Stimulated activated CD4-positive, alpha-beta T cell treated with anti-CD3 and anti-CD28 coated beads, Interleukin-15, amount 100 ng/mL, for 24 hours (primary cell): Measurements from ENCODE around the gene MAPK4.

Experiments
- DNase-seq: peaks from one replicate; pipeline ENCODE4 v3.0.0-alpha.2; 2020

The MAPK4 gene

DNA sequence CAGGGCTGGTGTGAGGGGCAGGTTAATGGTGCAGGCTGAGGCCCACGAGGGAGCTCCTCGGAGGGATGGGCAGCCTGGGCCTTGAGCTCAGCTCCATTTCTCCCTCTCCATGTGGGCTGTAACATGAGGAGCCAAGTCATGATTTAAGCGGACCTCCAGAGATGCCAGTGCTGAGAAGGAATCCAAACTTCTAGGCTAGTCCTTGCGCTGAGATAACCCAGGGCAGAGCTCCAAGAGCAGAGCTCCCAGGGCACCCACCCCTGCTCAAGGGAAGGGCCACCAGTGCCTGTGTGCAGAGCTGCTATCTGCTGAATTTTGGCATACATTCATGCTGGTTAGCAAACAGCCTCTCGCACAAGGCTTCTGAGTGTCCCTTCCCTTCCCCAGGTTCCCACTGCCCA is 164.9 kb downstream of the MAPK4 start:
- no peak for DNase-seq

DNA sequence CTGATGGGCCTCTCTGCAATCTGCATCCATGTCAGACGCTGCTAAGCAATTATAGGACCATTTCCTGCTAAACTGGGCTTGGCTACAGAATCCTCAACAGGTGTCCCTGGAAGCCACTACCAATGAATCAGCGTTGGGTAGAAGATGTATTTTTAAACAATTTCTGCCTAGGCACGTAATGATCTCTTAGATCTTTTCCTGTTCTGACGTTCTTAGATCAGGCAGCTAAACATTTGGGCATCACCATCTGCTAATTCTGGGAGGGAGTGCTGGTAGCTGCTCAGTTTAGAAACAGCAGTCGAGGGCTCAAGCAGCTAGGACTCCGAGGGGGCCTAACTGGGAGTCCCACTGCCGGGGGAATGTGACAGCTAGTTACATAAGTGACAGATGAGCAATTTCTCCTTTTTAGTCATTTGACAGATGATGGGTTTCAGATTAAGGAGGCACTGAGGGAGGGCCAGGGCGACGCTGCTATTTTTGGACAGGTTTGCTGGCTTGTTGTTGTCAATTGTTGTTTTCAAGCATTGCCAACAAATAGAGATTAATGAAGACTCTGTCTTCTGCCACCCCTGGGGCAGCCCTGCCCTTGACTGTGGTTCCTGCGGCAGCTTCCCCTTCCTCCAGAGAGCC is 167.2 kb downstream of the MAPK4 start:
- no peak for DNase-seq

DNA sequence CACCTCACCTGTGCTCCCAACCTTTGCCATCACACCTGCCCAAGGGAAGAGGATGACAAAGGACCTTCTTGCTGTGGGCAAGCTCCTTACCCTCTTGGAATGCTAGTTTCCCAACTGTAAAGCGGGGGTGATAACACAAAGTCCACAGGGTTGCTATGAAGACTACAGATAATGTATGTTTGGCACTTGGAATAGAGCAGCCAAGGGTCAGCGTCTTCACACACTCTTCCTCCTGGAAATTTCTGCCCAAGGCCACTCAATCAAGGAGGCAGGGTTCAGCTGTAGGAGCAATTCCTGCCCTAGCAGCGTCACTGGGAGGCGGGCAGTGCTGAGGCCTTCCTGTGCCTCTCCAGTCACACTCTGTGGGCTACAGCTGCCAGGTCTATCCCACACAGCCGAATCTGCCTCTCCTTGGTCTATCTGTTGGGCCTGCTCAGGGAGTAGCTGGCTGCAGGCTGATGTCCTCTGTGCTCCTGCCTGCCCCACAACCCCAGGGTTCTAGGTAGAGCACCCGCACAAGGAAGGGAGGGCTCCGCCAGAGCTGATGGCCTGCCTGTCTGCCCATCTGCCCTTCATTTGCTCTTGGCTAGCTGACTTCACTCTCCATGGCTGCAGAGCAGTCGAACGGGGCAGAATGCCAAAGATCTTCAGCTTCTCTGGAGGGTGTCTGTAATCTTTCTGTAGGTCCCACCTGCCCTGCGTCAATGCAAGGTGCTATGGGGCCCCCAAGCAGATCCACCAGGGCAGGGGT is 168.0 kb downstream of the MAPK4 start:
- DNase-seq: no peak

DNA sequence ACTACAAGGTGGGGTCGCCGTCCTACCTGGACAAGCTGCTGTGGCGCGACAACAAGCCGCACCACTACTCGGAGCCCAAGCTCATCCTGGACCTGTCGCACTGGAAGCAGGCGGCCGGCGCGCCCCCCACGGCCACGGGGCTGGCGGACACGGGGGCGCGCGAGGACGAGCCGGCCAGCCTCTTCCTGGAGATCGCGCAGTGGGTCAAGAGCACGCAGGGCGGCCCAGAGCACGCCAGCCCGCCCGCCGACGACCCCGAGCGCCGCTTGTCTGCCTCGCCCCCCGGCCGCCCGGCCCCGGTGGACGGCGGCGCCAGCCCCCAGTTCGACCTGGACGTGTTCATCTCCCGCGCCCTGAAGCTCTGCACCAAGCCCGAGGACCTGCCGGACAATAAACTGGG is 169.5 kb downstream of the MAPK4 start:
- DNase-seq: no peak

DNA sequence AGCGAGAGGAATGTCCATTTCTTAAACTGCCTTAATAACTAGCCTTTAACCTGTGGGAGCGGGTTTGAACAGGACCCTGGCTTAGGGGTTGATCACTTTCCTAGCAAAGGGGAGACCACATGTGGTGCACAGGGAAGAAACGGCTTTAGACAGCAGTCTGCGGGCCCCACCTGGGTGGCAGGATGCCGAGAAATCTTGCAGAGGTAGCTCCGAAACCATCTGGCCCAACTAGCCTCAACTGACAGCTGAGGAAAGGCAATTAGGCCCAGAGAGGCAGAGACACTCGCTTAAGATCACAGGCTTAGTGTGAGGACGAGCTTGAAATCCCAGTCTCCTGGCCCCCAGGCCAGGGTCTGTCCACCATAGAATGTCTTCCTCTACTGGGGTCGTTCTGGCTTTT is 170.1 kb downstream of the MAPK4 start:
- no peak for DNase-seq

DNA sequence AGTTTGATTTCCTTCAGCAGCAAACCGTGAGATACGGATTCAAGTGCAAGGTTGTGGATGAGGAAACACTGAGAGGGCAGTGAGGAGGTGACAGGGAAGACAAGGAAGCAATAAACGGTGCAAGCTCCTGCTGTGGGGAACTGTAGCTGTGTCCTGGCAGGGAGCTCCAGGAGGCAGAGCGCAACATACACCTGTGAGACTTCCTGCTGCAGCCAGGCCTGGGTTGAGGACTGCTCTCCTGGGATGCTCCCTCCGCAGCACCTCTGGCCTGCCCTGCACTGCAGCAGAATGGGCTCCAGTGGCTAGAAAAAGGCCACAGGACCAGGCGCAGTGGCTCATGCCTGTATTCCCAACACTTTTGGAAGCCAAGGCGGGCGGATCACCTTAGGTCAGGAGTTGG is 174.5 kb downstream of the MAPK4 start:
- DNase-seq: no peak

DNA sequence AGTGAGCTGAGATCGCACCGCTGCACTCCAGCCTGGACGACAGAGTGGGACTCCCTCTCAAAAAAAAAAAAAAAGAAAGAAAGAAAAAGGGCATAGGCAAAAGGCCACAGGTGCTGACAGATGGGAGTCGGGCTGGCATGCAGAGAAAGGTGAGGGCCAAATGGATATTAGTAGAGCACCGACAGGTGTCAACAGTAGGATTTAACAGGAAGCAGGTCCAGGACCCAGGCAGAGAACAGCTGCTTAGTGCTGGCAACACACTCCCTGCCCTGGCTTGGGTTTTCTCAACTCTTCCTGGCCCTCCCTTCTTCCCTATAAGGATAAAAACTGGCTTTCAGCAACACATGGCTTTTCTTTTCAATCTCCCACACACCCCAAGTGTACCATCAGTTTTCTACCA is 175.0 kb downstream of the MAPK4 start:
- no peak for DNase-seq

DNA sequence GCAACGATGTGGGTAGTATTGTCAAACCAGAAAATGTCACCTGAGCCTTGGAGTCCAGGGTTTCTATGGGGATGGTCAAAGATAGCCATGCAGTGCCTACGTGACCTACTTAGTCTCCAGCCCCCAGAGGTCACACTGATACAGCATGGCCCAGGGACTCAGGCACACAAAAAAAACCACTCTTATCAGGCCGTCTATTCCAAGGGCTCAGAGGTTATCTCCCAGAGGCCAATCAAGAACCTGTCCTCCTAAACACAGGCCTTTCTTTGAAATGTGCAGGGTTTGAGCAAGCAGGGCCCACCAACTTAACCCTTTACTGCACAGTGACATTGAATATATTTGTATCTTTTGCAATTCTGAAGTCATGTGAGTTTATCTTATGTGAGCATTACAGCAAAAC is 177.2 kb downstream of the MAPK4 start:
- DNase-seq: no peak

DNA sequence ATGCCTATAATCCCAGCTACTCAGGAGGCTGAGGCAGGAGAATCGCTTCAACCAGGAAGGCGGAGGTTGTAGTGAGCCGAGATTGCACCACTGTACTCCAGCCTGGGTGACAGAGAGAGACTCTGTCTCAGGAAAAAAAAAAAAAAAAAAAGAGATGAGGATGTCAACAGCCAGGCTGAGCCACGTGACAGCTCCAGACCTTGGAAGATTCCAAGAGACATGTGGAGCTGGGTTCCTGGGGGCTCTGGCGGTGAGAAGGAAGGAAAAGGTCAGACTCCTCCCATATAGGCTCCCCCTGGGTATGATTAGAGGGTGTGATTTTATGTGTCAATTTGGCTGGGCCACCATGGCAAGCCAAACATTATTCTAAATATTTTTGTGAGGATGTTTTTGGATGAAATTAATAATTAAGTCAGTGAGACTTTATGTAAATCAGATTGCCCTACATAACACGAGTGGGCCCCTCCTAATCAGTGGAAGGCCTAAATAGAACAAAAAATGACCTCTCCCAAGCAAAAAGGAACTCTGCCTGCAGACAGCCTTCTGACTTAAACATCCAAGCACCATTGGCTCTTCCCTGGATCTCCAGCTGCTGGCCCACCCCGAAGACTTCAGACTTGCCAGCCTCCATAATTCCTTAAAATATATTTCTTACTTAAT is 178.3 kb downstream of the MAPK4 start:
- DNase-seq: no peak

DNA sequence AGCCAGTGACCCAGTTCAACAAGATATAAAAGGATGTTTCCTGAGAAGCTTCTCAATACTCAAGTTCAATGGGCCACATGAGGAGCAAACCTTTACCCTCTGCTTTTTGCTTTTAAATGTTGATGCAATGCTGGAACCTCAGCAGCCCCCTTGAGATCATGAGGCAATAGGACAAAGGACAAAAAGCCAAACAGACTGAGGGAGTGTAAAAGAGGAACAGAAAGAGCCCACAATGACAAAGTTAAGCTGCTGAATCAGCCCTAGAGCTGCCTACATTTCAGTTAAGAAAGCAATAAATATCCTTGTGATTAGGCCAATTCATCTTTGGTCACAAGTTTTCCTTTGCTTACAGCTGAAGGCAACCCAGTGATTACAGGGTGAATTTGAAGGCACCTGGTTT is 183.1 kb downstream of the MAPK4 start:
- no peak for DNase-seq

DNA sequence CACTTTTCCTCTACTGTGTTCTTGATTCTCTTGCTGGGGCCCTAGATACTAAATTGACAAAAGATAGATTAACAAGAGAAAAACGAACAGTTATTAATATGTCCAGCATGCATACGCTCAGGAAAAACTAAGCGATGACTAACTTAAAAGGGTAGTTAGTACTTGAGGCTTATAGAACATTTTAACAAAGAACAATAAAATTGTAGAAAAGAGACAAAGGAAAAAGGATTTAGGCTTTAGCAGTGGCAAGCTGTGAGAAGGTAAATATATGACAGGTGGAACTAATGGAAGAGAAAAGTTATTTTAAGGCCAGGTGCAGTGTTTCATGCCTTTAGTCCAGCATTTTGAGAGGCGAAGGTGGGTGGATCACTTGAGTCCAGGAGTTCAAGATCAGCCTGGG is 184.4 kb downstream of the MAPK4 start:
- no peak for DNase-seq

DNA sequence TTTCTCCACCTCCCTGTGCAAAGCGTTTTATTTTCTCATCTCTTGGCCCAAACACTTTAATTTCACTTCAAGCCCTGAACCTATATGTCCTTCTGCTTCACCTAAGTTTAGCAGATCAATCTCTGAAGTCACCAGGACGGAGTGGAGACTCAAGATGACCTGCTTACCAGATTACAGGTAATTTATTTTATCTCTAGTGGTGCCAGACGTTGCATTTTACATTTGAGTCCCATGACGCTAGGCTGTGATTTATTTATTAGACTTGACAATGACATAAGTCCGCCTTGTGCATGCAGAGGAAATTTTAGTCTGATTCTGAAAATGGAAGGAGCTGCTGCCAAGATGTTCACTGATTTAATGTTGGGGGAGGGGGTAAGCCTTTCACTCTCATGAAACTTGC is 186.1 kb downstream of the MAPK4 start:
- no peak for DNase-seq

DNA sequence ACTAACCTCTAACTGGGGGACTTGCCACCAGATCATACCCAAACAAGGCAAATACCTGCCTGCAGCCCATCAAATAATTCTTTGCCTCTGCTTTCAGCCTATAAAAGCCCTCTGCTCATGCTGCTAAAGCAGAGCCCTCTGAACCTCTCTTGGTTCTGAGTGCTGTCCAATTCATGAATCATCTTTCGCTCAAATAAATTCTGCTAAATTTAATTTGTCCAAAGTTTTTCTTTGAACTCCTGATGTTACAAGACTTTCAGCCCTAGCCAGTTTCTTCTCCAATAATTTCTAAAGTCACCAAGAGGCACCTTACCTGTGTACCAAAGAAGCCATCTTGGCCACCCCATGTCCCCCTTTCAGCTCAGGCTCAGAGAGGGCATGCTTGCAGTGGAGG is 188.0 kb downstream of the MAPK4 start:
- DNase-seq: no peak

DNA sequence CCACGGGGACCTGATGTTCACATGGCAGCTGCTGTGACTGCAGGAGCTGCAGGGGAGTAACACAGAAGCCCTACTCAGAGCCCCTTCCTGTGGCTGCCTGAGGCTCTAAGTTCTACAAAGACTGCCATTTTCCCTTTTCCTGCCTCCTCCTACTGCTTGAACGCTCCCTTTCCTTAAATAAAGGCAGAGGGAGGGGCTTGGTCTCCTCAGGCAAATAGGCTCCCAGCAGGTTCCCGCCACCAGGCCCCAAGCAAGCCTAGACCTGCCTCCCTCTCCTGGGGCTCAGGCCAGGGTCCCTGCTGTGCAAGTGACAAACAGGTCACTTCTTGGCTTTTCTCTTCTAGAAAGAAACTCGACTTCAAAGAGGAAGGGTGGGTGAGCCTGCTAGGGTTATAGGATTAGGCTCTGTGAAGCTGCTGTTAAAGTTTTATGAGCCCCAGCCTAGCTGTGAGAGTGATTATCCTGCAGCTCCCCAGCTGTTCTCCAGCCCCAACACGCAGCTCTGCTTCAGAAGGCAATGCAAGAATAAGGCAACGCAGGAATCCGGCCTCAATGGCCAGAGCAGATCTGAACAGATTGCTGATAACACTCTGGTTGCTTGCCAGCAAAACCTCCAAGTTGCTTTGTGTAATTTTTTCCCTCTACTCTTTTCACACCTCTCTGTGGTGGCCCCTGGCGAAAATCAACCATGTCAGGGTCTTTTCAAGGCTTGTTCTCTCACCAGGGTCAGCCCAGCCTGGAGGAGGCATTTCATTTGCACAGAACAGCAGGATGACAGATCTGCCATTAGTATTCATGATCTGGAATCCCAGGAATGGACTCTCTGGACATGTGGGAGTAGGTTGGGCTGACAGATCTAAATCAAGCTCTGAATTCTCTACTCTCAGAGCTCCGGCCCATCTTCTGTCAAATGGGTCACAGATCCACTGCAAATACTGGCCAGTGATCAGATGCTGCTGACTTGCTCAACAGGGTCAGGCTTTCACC is 188.6 kb downstream of the MAPK4 start:
- DNase-seq: no peak

DNA sequence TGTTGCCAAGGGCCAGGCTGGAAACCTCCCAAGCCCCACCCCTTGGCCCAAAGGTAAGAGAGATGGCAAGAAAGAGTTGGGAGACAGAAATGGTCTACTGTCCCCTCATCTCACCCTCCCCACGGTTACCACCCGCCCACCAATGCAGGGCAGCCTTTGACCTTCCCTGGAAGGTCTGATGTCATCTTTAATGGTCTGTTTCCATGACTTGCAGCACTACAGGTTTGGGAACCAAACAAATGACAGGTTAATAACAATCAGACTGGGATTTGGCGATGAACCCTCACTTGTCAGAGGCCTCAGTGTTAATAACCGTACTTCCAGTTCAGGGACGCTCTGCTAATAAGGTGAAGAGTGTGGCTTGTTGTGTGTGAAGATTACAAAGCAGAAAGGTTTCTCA is 189.5 kb downstream of the MAPK4 start:
- DNase-seq: no peak

DNA sequence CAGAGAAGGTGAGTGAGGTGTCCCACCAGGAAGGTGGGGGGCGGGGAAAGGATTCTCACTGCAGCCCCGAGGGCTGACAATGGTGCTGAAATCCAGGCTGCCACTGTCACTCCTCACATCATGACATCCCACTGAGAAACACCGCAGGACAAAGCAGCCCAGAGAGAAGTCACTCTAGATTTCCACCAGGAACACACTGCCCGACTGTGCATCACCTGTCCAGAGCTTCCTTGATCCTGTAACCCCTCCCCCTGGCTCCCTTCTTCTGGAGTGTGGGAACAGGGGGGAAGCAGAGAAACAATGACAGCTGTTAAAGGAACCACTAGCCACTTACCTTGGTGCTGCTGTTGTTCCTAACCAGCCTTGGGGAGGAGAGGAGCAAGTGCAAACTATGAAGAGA is 190.1 kb downstream of the MAPK4 start:
- DNase-seq: no peak

DNA sequence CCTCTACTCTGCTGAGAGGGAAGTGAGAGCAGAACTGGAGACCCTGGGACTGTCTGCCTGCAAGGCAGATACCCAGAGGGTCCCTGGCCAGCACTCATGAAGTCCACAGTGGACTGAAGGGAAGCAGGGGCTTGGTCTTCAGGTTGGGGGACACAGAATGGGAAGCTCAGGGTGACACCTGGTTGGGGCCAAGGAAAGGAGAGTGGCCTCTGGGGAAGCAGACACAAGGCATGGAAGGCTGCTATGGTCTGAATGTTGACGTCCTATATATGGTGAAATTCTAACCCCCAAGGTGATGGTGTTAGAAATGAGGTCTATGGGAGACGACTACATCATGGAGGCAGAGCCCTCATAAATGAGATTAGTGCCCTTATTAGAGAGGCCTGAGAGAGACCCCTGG is 190.7 kb downstream of the MAPK4 start:
- DNase-seq: no peak

DNA sequence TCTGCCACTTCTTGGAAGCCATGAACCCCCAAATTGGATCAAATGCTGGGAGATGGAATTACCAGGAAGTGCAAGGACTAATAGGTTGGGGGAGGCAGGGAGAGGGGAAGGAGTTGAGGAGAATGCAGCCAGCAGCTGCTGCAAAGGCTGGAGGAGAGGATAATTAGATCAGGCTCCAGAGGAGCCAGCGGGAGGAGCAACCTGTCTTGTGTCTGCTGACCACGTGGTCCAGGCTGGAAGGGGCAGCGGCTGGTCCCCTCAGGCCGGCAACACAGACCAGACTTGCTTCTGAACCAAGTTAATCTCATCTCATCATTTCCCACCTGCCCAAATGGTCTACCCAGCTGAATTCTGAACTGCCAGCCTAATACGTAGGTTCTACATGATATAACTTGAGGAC is 191.6 kb downstream of the MAPK4 start:
- DNase-seq: no peak

DNA sequence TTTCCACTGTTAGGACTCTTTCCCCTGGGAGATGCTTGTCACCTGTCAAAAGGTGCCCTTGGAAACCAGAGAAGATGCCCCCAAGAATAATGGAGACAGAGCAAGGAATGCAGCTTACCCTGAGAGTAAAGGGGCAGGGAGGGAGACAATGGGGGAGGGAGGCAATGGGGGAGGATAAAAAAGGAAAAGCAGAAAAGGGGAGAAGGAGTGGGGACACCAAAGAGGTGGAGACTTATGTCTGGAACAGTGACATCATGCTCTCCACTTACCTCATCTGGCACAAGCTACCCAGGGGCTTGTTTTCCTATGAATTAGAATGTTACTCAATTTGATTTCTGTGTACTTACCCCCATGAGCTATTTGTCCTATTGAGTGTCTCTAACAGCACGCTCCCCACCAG is 192.1 kb downstream of the MAPK4 start:
- DNase-seq: no peak

DNA sequence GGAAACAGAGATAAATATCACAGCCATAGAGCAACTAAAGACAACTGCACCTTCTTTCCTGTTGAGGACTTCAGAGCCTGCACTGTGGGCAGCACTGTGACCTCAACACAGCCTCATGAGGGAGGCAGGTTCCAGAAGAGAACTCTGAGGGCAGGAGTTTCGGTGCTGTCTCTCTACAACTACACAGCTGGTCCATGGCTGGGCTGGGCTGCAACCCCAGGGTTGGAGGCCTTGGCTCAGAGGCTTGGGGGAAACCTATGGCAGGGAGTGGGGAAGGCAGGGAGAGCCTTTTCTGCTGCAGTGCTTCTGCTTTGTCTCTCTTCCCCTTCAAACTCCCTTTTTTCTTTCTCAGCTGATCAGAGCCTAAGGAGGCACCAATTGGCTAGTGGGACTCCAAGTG is 193.4 kb downstream of the MAPK4 start:
- no peak for DNase-seq

DNA sequence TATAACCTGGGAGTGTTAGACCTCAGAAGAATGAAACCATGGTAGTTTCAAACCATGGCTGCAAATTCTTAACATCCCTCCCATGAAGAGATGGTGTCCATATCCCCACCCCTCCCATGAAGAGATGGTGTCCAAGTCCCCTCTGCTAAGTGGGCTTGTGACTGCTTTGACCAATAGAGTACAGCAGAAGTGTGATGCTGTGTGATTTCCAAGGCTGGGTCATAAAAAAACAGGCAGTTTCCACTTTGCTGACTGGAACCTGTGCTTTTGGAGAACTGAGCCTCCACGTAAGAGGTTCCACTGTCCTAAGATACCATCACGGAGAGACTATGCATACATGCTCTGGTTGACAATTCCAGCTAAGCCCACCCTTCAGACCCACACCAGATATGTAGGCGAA is 194.4 kb downstream of the MAPK4 start:
- no peak for DNase-seq

DNA sequence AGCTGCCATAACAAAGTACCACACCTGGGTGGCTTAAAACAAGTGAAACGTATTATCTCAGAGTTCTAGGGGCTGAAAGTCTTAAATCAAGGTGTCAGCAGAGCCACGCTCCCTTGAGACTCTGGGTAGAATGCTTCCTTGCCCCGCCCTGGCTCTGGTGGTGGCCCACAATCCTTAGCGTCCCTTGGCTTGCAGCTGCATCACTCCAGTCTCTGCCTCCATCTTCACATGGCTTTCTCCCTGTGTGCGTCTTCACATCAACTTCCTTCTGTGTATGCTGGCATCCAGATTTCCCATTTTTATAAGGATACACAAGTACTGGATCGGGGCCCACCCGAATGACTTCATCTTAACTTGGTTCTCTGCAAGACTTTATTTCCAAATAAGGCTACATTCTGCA is 197.5 kb downstream of the MAPK4 start:
- DNase-seq: no peak

DNA sequence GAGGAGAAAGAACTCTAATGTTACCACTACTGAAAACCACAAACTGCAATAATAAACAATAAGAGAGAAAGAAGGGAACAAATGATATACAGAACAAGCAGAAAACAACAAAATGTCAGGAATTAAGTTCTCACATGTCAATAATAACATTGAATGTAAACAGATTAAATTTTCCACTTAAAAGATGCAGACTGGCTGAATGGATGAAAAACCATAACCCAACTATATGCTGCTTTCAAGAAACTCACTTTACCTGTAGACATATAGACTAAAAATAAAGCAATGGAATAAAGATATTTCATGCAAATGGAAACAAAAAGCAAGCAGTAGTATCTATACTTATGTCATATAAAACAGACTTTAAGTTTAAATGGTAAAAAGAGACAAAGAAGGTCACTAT is 209.6 kb downstream of the MAPK4 start:
- no peak for DNase-seq
